SK-N-MC (cell line): ENCODE results near the gene ASB6.

Experiments
- DNase-seq: peaks from one replicate; pipeline ENCODE4 v3.0.0-alpha.2; 2011; ENCODE audit warnings: low read depth, low spot score
- H3K27ac ChIP-seq: fragments of 200-600 bp; sonication (generic); 2 replicates; pipeline ENCODE4 v1.5.1; 2016; ENCODE audit warnings: mixed run types
- H3K36me3 ChIP-seq: fragments of 200-600 bp; sonication (generic); 2 replicates; pipeline ENCODE4 v1.6.1; 2017; ENCODE audit warnings: antibody characterized with exemption, low read length, mixed read lengths; ENCODE audit not compliant: insufficient read depth
- H3K4me3 ChIP-seq: fragments of 200-600 bp; sonication (generic); 2 replicates; pipeline ENCODE4 v1.5.1; 2016
- H3K9ac ChIP-seq: fragments of 200-600 bp; sonication (generic); 2 replicates; pipeline ENCODE4 v1.8.0; 2017; ENCODE audit warnings: mixed run types, mixed read lengths; ENCODE audit not compliant: insufficient read length
- H3K9me3 ChIP-seq: fragments of 200-600 bp; sonication (generic); 2 replicates; pipeline ENCODE4 v1.6.1; 2017; ENCODE audit warnings: low read depth, mild to moderate bottlenecking, antibody characterized with exemption, low read length, moderate library complexity, mixed read lengths
- EZH2 ChIP-seq: fragments of 200-600 bp; sonication (generic); IDR thresholded peaks from one replicate; pipeline ENCODE4 v1.6.1; 2017; ENCODE audit warnings: antibody characterized with exemption
- FOXP2 ChIP-seq: optimal IDR thresholded peaks from 2 replicates; pipeline ENCODE3; 2011; ENCODE audit warnings: mild to moderate bottlenecking, moderate library complexity; ENCODE audit not compliant: insufficient read depth; ENCODE audit errors: extremely low read length, control extremely low read depth
- POLR2AphosphoS5 ChIP-seq: IDR thresholded peaks from 2 replicates; pipeline ENCODE4 v1.6.1; 2012; ENCODE audit warnings: mild to moderate bottlenecking, low read depth, low read length, borderline replicate concordance

Gene ASB6

GRCh38 chr9:129646252-129646651 lies 4.3 kb upstream of the ASB6 start:
- no peak for DNase-seq
- Histone ChIP-seq H3K4me3 (no peak overlapping the region), H3K9ac (no peak overlapping the region), H3K36me3 (no peaks in the 10 kb centered on the region), H3K9me3 (no peaks in the 10 kb centered on the region), H3K27ac (no peak overlapping the region)
- TF ChIP-seq FOXP2, result no peak
- no peak for TF ChIP-seq EZH2
- TF ChIP-seq POLR2AphosphoS5, result no peak

GRCh38 chr9:129644902-129645301 lies 3.0 kb upstream of the ASB6 start:
- Histone ChIP-seq H3K36me3 (no peaks in the 10 kb centered on the region), H3K9ac (peak overlapping the region; percentile 37), H3K4me3 (no peak overlapping the region), H3K9me3 (no peaks in the 10 kb centered on the region), H3K27ac (peak overlapping the region; percentile 50; the same call in 1 of the 2 replicates)
- no peak for DNase-seq
- TF ChIP-seq EZH2 (no peak), FOXP2 (no peak), POLR2AphosphoS5 (no peak)

- peak overlapping the region; percentile 37 for H3K9ac ChIP-seq
- no peaks in the 10 kb centered on the region for H3K9me3 ChIP-seq
- H3K36me3 ChIP-seq, result peaks cover under 1% of the 10 kb centered on the region; the same call in 1 of the 2 replicates
- no peak overlapping the region for H3K4me3 ChIP-seq
- DNase-seq, result no peak
- peak overlapping the region; percentile 50; the same call in 1 of the 2 replicates for H3K27ac ChIP-seq
- TF ChIP-seq FOXP2, result no peak
- TF ChIP-seq POLR2AphosphoS5, result no peak
- TF ChIP-seq EZH2, result no peak
Observed at GRCh38 chr9:129644365-129644764, 2.4 kb upstream of the ASB6 start.

GRCh38 chr9:129643706-129644105 lies 1.8 kb upstream of the ASB6 start:
- H3K36me3 ChIP-seq, result peaks cover 7% of the 10 kb centered on the region
- H3K9me3 ChIP-seq, result no peaks in the 10 kb centered on the region
- no peak for DNase-seq
- no peak overlapping the region for H3K4me3 ChIP-seq
- no peak overlapping the region for H3K27ac ChIP-seq
- no peak overlapping the region for H3K9ac ChIP-seq
- no peak for TF ChIP-seq FOXP2
- TF ChIP-seq EZH2, result no peak
- no peak for TF ChIP-seq POLR2AphosphoS5

GRCh38 chr9:129640871-129641749 lies 841 bp downstream of the ASB6 start:
- DNase-seq, result no peak
- no peak for TF ChIP-seq FOXP2
- TF ChIP-seq EZH2, result no peak
- no peak for TF ChIP-seq POLR2AphosphoS5
- Histone ChIP-seq H3K9ac (peak overlapping the region; percentile 85), H3K36me3 (peaks cover 26% of the 10 kb centered on the region), H3K9me3 (no peaks in the 10 kb centered on the region), H3K27ac (peak overlapping the region; percentile 90), H3K4me3 (peak overlapping the region; percentile 98)

- H3K9ac ChIP-seq, result peak overlapping the region; percentile 85
- peak overlapping the region; percentile 98 for H3K4me3 ChIP-seq
- H3K9me3 ChIP-seq, result no peaks in the 10 kb centered on the region
- peaks cover 31% of the 10 kb centered on the region for H3K36me3 ChIP-seq
- peak; percentile 99 for DNase-seq
- TF ChIP-seq POLR2AphosphoS5 (0 out of 2 replicates have a peak, but pooled peaks have one; percentile 44), FOXP2 (peak; percentile 90), EZH2 (no peak)
- peak overlapping the region; percentile 90 for H3K27ac ChIP-seq
Observed at GRCh38 chr9:129640086-129640870, 1.7 kb downstream of the ASB6 start.

GRCh38 chr9:129639756-129640085 lies 2.2 kb downstream of the ASB6 start:
- TF ChIP-seq POLR2AphosphoS5 (no peak), FOXP2 (no peak), EZH2 (no peak)
- Histone ChIP-seq H3K4me3 (peak overlapping the region; percentile 98), H3K36me3 (peaks cover 37% of the 10 kb centered on the region), H3K9ac (no peak overlapping the region), H3K9me3 (no peaks in the 10 kb centered on the region), H3K27ac (peak overlapping the region; percentile 90)
- no peak for DNase-seq

- Histone ChIP-seq H3K9me3 (no peaks in the 10 kb centered on the region), H3K27ac (peak overlapping the region; percentile 90), H3K9ac (no peak overlapping the region), H3K36me3 (peaks cover 41% of the 10 kb centered on the region), H3K4me3 (peak overlapping the region; percentile 98)
- TF ChIP-seq FOXP2 (no peak), EZH2 (no peak), POLR2AphosphoS5 (no peak)
- no peak for DNase-seq
Observed at GRCh38 chr9:129639034-129639630, 2.8 kb downstream of the ASB6 start.
